Fibroblast of mammary gland (primary cell): ENCODE results near the gene NID1.
"Not testable (repeated sequence)": the region's sequence is repeated elsewhere in the genome, so short reads cannot be mapped to it uniquely, and the experiment has no call there.

Source experiments
- DNase-seq: peaks from one replicate; pipeline ENCODE4 v3.0.0-alpha.2; 2010; ENCODE audit warnings: low read depth
- H3K4me3 ChIP-seq: 2 replicates; pipeline ENCODE4 v1.5.1; 2011; ENCODE audit warnings: low read depth, mild to moderate bottlenecking, low read length, moderate library complexity; ENCODE audit not compliant: control insufficient read depth
- CTCF ChIP-seq: conservative IDR thresholded peaks from 2 replicates; pipeline ENCODE4 v1.5.1; 2011; ENCODE audit warnings: low read depth, low read length, inconsistent platforms; ENCODE audit not compliant: control insufficient read depth, insufficient read depth

Gene NID1

GRCh38 chr1:236084386-236084730 lies 19.5 kb upstream of the NID1 start:
- DNase-seq, result no peak
- H3K4me3 ChIP-seq, result no peak overlapping the region
- no peak for TF ChIP-seq CTCF

GRCh38 chr1:236083650-236084385 lies 18.9 kb upstream of the NID1 start:
- H3K4me3 ChIP-seq, result no peak overlapping the region
- no peak for TF ChIP-seq CTCF
- peak; percentile 35 for DNase-seq

GRCh38 chr1:236082526-236082925 lies 17.6 kb upstream of the NID1 start:
- no peak overlapping the region for H3K4me3 ChIP-seq
- no peak for DNase-seq
- TF ChIP-seq CTCF, result no peak

- H3K4me3 ChIP-seq, result no peak overlapping the region
- no peak for DNase-seq
- TF ChIP-seq CTCF, result no peak
Observed at GRCh38 chr1:236081546-236082227, 16.8 kb upstream of the NID1 start.

GRCh38 chr1:236079703-236080102 lies 14.8 kb upstream of the NID1 start:
- no peak for TF ChIP-seq CTCF
- no peak overlapping the region for H3K4me3 ChIP-seq
- no peak for DNase-seq

GRCh38 chr1:236078993-236079392 lies 14.1 kb upstream of the NID1 start:
- TF ChIP-seq CTCF, result no peak

GRCh38 chr1:236078077-236078476 lies 13.2 kb upstream of the NID1 start:
- DNase-seq, H3K4me3 ChIP-seq: not testable (repeated sequence)

More at GRCh38 chr1:236078993-236079392, 14.1 kb upstream of the NID1 start:
- DNase-seq, result no peak
- no peak overlapping the region for H3K4me3 ChIP-seq
